Astrocyte of the spinal cord (primary cell): ENCODE data around the gene SRD5A2.
"Not testable (repeated sequence)": the region's sequence is repeated elsewhere in the genome, so short reads cannot be mapped to it uniquely, and the experiment has no call there.

Experiments used
- DNase-seq: peaks from one replicate; pipeline ENCODE4 v3.0.0; 2011; ENCODE audit warnings: low read depth, low spot score
- H3K4me3 ChIP-seq: 2 replicates; pipeline ENCODE4 v1.5.1; 2011; ENCODE audit warnings: low read depth, mild to moderate bottlenecking, low read length, moderate library complexity
- in situ Hi-C: cut with HindIII; loops from 2 replicates; pipeline ENCODE4 v1.10.0; 2017; ENCODE audit warnings: low sequenced_read_pairs
- TF ChIP-seq, protein P1 (sequence below): IDR thresholded peaks from 2 replicates; pipeline ENCODE4 v1.5.1; 2012; ENCODE audit warnings: low read depth, mild to moderate bottlenecking, low read length, inconsistent platforms

SRD5A2 gene

DNA sequence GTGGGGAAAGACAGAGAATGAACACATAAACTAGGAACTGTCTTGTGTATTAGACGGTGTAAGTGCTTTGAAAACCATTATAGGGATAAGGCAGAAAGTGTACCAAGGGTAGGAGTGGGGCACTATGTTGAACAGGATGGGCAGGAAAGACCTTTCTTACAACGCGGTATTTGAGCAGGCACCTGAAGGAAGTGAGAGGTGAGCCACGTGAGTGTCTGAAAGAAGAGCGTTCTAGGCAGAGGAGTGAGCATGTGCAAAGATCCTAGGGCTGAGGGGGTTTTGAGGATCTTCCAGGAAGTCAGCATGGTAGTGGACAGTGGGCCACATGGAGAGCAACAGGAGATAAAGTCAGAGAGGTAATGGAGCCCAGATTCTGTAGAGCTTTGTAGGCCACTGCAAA, 65.2 kb downstream of the SRD5A2 start:
- in situ Hi-C loops: no loop called here
- no peak overlapping the region for H3K4me3 ChIP-seq
- TF ChIP-seq, protein P1, sequence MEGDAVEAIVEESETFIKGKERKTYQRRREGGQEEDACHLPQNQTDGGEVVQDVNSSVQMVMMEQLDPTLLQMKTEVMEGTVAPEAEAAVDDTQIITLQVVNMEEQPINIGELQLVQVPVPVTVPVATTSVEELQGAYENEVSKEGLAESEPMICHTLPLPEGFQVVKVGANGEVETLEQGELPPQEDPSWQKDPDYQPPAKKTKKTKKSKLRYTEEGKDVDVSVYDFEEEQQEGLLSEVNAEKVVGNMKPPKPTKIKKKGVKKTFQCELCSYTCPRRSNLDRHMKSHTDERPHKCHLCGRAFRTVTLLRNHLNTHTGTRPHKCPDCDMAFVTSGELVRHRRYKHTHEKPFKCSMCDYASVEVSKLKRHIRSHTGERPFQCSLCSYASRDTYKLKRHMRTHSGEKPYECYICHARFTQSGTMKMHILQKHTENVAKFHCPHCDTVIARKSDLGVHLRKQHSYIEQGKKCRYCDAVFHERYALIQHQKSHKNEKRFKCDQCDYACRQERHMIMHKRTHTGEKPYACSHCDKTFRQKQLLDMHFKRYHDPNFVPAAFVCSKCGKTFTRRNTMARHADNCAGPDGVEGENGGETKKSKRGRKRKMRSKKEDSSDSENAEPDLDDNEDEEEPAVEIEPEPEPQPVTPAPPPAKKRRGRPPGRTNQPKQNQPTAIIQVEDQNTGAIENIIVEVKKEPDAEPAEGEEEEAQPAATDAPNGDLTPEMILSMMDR: no peak
- no peak for DNase-seq

DNA sequence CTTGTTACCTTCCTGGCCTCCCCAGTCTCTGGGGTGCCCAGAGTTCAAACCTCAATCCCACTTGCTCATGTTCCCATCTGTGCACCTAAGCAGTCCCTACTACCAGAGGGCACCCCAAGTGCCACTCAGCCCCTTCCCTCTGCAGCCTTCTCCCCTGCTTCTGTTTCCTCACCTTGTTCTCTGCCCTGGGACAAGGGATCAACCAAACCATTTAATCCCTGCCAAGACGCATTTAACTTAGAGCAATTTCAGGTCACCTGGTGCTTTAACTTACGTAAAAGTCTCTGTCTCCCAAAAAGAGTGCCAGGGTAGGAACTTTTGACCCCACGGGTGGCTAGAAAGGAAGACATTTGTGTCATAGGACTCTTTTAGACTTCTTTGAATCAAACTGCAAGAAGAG, 67.2 kb downstream of the SRD5A2 start:
- in situ Hi-C loops: no loop called here
- TF ChIP-seq, protein P1: no peak

DNA sequence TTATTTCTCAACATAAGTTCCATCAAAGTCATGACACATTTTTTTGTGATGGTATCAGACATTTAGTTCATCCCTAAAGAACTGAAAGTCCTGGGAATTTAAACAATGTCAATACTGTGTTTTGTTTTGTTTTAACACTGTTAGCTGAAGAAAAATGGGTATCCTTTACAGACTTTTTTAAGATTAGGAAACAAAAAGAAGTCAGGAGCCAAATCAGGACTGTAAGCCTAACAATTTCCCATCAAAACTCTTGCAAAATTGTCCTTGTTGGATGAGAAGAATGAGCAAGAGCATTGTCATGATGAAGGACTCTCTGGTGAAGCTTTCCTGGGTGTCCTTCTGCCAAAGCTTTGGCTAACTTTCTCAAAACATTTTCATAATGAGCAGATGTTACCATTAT, 69.4 kb downstream of the SRD5A2 start:
- H3K4me3 ChIP-seq: no peak overlapping the region
- no peak for DNase-seq
- in situ Hi-C loops: no loop called here
- TF ChIP-seq, protein P1: no peak

More for the DNA sequence above, 67.2 kb downstream of the SRD5A2 start:
- DNase-seq: no peak
- H3K4me3 ChIP-seq: no peak overlapping the region

DNA sequence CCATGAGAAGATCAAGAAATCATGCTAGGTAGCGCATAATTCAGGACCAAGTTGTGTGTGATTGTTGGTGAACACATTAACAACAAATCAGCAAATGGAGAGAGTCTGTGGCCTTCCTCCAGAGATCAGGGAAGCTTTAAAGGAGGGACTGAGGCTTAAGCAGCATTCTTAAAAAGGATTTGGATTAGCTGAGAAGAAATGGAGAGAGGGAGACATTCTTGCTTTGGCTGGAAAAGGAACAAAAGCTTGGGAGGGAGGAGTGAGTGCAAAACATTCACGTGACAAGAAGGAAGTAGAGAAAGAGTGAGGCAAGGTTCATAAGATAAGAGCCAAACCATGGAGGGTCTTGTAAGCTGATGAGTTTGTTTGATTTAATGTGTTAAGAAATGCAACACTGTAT, 75.6 kb downstream of the SRD5A2 start:
- no peak for DNase-seq
- in situ Hi-C loops: no loop called here
- no peak overlapping the region for H3K4me3 ChIP-seq
- TF ChIP-seq, protein P1: no peak

DNA sequence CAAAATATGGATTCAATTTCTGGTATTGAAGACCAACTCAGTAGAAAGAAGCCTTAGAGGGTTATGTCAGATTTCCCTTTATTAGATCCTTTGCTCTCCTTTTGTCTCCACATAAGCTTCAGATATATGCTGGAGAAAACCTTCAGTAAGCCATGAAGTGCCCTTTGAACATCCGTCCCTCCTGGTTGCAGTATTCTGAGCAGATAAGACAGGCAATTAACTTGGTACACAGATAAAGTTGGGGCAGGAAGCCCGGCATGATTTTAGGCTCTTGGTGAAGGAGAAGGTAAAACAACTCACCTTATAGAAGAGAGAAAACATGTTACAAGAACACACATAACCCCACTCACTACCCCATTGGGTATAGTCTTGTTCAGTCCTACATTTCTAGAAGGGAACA, 76.4 kb downstream of the SRD5A2 start:
- DNase-seq: no peak
- in situ Hi-C loops: no loop called here
- TF ChIP-seq, protein P1: no peak
- no peak overlapping the region for H3K4me3 ChIP-seq

DNA sequence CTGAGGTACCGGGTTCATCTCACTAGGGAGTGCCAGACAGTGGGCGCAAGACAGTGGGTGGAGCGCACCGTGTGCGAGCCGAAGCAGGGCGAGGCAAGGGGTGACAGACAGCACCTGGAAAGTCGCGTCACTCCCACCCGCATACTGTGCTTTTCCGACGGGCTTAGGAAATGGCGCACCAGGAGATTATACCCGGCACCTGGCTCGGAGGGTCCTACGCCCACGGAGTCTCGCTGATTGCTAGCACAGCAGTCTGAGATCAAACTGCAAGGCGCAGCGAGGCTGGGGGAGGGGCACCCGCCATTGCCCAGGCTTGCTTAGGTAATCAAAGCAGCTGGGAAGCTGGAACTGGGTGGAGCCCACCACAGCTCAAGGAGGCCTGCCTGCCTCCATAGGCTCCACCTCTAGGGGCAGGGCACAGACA, 84.3 kb downstream of the SRD5A2 start:
- DNase-seq, H3K4me3 ChIP-seq, in situ Hi-C loops: not testable (repeated sequence)

DNA sequence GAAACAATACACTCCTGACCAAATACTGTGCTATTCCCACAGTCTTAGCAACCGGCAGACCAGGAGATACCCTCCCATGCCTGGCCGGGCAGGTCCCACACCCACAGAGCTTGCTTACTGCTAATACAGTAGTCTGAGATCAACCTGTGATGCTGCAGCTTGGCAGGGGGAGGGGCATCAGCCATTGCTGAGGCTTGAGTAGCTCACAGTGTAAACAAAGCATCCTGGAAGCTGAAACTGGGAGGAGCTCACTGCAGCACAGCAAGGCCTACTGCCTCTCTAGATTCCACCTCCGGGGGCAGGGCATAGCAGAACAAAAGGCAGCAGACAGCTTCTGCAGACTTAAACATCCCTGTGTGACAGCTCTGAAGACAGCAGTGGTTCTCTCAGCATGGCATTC, 91.4 kb downstream of the SRD5A2 start:
- H3K4me3 ChIP-seq, in situ Hi-C loops: not testable (repeated sequence)
- DNase-seq: peak; percentile 25

DNA sequence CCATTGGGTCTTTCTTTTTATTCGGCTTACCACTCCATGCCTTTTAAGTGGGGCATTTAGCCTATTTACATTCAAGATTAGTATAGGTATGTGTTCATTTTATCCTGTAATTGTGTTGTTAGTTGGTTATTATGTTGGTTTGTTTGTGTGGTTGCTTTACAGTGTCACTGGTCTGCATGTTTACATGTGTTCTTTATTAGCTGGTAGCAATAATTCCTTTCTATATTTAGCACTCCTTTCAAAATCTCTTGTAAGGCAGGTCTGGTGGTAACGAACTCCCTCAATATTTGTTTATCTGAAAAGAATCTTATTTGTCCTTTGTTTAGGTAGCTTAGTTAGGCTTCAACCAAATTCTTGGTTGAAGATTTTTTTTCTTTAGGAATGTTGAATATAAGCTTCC, 97.5 kb downstream of the SRD5A2 start:
- no peak for DNase-seq
- in situ Hi-C loops: no loop called here
- no peak overlapping the region for H3K4me3 ChIP-seq
- TF ChIP-seq, protein P1: no peak
